ENCODE measurements around the gene CMYA5.

CMYA5 gene

DNA sequence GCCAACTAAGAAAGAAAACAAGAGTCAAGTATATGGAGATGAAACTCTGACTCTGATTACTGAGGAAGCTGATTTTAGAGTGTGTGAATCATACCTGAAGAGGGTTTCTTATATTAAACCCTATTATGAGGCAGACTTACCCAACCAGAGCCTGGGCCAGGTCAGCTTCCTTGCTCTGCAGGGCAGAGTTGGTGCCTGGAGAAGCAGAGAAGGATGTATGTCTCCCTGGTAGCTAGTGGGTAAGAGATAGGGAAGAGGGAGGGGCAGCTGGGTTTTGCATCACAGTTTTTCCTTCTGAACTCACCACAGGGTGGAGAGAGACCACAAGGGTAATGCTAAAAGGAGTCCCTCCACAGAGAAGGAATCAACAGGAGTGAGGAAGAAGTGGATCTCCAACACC is 104.1 kb downstream of the CMYA5 start:
- no peak for DNase-seq (ENCODE audit: low read depth in 2 of 2)

DNA sequence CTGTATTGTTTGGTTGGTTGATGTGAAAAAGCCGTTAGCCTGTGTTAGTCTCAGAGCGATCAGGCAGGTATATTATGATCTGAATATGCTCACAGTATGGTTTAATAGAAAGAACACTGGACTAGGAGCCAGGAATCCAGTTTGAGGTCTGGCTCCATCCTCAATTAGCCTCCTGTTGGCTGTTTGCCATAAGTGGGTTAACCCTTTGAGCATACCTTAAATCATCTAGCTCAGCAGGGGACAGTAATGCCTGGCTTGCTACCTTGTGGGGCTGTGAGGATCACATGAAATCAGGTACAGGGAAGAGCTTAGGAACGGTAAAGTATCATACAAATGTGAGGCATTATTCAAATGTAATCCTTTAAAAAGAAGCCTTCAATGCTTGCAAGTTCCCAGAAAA is 104.7 kb downstream of the CMYA5 start:
- no peak for DNase-seq (ENCODE audit: low read depth in 2 of 2)

DNA sequence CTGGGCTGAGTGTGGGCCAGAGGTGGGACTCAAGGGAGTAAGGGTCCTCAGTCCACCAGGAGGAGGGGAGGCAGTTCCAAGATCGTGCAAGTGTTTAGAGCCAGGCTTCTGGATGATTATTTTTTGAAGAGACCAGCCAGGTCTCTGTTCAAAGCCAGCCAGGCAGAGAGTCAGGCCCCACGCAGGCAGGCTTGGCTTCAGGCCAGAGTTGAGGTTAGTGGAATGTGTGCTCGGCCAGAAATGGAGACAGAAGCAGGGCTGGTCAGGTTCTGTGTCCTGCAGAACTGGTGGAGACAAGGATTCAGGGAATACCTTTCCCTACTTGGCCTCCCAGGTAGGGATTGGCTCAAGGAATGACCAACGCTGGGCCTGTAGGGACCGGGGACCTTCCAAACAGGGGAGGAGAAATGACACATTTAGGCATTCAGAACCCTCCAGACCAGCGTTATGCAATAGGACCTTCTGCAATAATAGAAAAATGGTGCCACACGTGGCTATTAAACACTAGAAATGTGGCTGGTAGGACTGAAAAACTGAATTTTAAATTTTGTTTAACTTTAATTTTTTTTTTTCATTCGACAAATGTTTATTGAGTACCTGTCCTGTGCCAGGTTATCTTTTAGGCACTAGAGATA is 106.2 kb downstream of the CMYA5 start:
- DNase-seq (ENCODE audit: low read depth in 2 of 2) = no peak

DNA sequence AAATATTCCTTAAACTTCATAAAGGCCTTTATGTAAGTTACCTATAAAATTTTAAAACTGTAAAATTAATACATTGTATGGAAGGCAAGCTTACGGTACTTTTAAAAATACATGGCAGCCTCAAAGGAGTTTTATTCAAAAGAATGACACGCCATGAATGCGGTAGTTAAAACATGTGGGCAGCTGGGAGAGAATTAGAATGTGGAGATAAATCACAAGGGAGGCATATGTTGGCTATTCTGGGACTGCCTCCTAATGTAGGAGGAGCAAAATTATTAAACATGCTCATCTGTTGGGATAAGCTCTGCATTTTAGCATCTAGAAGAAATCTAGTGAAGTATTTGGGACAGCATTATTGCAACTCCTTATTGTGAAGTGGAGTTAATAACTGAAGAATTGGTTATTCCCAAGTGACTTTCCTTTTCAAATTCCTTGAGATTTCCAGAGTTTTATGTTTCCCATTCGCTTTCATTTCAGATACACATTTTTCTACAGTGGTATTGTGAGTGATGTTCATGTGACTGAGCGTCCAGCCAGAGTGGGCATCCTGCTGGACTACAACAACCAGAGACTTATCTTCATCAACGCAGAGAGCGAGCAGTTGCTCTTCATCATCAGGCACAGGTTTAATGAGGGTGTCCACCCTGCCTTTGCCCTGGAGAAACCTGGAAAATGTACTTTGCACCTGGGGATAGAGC is 109.4 kb downstream of the CMYA5 start:
- no peak for DNase-seq (ENCODE audit: low read depth in 2 of 2)

DNA sequence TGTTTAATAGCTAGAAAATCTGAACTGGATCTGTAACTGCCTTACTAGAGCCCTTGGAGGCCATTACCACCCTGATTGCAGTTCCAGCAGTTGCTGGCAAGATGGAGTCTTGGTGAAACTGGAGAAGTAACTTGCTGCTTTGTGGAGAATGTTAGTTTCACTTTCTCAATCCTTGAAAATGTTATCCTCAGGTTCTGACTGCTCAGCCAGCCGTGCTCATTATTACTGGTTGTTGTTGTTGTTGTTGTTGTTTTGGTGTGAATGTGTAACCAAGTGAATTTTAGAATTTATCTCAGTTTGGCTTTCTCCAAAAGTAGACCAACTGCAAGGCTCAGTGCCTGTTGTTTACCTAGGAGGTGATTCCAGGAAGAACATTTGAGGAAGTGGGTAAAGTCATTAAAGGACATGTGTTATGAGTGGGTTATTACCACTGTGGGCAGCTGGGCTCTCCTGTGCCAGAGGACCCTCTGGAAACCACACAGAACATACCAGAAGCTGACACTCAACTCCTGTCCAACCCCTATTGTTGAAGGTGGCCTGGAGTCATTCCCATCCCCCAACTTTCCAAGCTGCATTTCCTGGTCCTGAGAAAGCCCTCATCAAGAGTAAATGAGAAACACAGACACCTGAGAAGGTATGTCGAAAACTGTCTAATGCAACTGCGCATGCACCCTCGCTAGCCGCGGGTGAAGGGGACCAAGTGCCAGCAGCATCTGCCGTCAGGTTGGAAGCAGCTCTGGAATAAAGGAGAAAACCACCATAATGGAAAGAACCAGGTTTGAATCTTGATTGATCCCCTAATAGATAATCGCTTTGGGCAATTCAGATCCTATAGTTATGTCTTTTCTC is 111.6 kb downstream of the CMYA5 start:
- DNase-seq (ENCODE audit: low read depth in 2 of 2) = no peak

DNA sequence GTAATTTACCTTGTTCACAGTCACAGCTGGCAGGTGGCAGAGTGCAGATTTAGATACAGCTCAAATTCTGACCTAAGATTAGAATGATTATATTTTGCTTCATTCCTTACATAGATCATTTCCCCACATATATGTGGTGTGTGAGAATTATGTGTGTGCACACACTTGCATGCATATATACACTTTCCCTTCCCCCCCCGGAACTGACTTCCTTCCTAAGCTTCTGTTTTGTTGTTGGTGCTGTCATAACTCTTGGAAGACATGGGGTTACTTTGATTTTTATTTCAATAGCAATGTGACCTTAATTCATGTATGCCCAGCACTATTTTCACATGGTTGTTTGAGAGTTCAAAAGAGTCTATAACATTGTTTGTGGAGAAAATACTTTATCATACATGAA is 112.8 kb downstream of the CMYA5 start:
- DNase-seq (ENCODE audit: low read depth in 2 of 2) = no peak

DNA sequence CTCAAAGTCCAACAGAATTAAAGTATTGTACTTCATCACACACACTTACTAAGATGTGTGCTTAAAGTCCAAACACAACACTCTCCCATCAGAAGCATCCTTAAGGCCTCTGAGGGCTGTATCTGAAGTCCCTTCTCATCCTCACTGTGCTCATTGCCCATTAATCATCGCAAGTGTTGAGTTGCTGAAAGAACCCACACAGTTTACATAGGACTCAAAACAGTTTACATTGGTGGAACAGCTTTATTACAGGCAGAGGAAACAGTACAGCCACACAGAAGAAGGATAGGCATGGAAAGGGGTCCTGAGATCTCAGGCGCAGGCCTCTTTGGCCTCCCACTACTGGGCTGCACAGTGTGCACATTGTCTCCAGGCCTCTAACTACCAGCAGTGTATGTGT is 113.4 kb downstream of the CMYA5 start:
- no peak for DNase-seq (ENCODE audit: low read depth in 2 of 2)

DNA sequence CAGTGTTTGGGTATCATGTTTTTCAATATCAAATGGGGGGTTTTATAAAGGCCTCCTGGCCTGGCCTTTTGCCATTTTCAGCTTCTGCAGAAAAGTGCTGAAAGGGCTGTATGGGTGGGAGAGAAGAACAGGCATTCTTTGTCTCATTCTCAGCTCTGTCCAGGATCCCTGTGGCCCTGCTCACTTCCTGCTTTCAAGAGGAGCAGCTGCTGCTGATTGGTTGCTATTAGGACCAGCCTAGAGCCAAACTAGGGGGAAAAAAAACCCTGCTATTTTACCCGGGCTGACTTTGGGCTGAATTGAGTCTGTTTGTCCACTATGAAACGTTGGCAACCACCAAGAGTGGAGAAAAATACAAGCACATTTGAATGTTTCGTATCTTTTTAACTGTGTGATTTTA is 117.1 kb downstream of the CMYA5 start:
- no peak for DNase-seq (ENCODE audit: low read depth in 2 of 2)

DNA sequence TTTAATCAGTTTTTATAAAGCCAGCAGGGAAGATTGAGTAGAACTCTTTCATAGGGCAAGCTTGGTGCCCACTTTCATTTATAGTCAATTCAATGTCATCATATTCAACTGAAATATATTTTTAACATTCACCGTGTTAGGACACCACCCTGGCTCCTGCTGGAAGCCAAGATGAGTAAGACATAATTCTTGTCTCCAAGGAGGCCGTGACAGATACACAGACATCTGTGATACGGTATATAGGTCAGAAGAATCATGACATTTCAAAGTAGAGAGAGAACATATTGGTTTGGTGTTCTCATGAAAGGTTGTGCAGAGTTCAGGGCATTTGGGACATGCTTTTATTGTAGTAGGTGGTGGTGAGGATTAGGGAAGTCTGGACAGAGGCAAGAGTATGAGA is 120.1 kb downstream of the CMYA5 start:
- no peak for DNase-seq (ENCODE audit: low read depth in 2 of 2)

DNA sequence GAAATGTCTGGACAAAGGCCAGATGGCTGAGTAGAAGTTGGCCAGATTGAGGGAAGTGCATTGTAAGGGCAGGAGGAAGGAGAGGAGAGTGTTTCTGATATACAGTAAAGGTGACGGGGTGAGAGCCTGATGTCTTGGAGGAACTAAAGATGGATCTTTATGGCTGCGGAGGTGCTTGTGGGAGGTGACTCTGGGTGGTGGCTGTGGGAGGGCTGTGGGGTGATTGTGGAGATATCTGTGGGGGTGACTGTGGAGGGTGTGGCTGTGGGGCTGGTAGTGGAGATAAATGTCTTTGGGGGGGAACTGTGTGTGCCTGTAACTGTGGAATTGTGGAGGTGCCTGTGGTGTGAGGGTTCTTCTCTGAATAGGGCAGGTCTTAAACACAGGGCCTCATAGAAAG is 121.4 kb downstream of the CMYA5 start:
- no peak for DNase-seq (ENCODE audit: low read depth in 2 of 2)

DNA sequence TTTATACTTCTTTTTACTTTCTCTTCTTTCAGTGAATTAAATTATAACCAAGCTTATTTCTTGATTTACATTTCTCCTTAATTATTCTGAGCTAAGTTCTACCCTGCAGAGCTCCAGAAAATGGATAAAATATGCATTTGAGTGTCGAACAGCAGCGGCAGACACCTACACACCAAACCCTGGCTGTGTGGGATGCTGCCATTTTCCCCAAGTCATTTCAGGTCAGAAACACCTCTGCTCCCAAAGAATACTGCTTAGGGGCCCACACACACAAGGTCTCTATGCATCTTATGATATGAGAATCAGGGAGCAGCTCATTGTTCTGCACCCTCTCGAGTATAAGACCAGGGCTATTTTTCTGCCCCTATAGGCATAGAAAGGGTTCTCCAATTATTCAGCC is 122.3 kb downstream of the CMYA5 start:
- DNase-seq (ENCODE audit: low read depth in 2 of 2) = no peak

DNA sequence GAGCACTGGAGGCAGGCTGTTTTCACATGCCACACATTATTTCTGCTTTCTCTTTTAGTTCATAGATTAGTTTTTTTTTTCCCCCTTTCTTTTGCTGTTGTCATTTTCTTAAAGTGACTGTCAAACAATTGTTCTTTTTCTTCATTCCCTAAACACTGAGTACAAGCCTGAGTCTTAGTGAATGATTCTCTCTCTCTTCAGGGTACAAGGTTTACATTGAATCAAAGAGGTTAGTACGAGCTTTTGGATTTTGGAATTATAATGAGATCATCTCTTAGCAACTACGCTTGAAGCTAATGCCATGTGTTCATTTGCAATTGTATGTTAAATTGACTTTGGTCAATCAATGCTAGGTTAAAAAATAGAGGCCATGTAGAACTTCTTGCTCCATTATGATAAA is 125.1 kb downstream of the CMYA5 start:
- no peak for DNase-seq (ENCODE audit: low read depth in 2 of 2)

DNA sequence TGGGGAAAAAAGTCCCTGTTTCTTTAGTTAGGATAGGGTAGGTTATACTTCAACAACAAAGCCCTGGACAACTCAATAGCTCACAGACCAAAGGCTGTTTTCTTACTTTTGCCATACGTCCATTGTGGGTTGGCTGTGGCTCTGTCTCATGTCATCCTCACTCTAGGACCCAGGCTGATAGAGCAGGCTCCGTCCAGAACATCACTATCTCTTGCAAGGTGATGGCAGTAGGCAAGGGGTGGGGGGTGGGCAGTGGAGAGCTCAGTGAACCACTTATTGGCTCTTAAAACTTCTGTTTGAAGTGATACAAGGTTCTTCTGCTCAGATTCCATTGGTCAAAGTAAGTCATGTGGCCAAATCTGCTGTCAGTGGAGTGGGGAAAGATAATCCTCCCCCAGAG is 126.4 kb downstream of the CMYA5 start:
- DNase-seq (ENCODE audit: low read depth in 2 of 2) = no peak

DNA sequence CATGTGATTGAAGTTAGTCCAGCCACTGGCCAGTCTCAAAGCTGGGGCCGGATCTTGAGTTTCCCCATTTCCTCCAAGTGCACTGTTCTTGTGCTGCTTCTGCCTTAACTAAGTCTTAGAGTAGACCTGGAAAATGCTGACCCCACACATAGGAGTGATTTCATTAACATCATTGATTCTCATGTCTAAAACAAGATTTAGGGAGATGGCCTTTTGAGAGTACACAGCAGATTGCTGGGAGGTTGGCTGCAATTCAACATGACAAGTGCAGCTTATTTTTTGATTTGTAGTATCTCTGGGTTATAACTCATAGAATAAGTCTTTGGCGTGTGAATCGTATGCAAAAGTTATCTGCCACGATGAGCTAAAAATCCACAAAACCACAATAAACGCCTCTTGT is 131.0 kb downstream of the CMYA5 start:
- no peak for DNase-seq (ENCODE audit: low read depth in 2 of 2)

DNA sequence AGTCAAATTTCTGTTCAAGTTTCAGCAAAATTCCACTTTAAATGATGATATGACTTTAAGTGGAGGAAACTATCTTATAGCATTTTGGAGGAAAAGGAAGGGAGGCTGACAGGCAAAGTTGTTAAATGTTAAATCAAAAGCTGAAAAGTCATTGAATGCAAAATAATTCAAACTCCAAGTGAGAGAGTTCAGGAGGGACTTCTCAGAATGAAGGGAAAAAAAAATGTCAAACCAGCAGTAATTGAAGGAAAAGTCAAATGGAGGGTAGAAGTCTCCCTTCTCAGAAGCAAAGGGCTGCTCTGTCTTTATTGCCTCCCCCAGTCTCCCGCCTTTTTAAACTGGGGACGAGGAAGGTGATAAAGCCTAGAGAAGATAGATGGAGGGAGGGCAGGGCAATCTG is 134.8 kb downstream of the CMYA5 start:
- DNase-seq (ENCODE audit: low read depth in 2 of 2) = no peak

DNA sequence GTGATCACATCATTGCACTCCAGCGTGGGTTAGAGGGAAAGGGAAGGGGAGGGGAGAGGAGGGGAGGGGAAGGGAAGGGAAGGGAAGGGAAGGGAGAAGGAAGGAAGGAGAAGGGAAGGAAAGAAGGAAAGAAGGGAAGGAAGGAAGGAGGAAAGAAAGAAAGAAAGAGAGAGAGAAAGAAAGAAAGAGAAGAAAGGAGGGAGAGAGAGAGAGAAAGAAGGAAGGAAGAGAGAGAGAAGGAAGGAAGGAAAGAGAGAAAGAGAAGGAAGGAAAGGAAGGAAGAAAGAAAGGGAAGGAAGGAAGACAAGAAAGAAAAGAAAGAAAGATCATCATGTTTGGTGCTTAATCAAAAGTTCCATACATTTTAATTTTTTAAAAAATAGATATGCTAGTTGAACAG is 136.2 kb downstream of the CMYA5 start:
- DNase-seq (ENCODE audit: low read depth in 2 of 2) = no peak

DNA sequence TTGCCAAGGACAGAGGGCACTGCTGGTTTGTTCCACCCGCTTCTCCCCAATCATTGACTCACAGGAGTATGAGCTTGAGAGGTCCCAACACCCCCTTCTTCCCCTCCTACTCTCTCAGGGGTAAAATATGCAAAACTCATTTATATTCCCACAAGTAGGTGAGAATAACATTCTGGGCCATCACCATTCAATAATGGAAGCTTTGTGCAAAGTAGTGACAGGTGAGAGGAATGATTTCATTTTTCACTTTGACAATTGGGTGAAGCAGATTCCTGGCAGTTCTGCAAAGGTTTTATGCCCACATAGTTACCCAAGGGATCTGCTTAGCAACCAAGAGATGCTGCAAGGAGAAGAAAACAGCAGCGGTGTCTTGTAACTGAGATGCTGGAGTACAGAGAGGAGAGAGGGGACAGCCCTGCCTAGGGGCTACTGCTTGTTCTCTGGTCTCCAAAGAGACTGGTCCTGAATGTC is 137.6 kb downstream of the CMYA5 start:
- DNase-seq (ENCODE audit: low read depth in 2 of 2) = no peak

DNA sequence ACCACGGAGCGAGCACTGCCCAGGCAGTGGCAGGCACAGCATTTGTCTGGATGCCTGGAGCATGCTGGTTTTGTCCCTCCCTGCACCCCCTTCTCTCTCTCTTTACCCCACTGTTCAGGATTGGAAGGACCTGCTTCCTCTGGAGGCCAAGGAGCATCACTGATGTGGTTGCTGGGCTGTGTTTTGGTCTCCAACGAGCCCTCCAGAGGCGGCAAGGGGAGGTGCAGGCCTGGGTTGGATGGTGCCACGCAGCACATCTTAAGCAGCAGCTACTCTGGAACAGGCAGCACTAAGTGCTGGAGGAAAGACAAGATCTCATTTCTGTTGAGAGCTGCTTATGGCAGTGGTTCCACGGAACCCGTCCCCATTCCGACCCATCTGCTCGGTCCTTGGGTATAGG is 139.6 kb downstream of the CMYA5 start:
- no peak for DNase-seq (ENCODE audit: low read depth in 2 of 2)

DNA sequence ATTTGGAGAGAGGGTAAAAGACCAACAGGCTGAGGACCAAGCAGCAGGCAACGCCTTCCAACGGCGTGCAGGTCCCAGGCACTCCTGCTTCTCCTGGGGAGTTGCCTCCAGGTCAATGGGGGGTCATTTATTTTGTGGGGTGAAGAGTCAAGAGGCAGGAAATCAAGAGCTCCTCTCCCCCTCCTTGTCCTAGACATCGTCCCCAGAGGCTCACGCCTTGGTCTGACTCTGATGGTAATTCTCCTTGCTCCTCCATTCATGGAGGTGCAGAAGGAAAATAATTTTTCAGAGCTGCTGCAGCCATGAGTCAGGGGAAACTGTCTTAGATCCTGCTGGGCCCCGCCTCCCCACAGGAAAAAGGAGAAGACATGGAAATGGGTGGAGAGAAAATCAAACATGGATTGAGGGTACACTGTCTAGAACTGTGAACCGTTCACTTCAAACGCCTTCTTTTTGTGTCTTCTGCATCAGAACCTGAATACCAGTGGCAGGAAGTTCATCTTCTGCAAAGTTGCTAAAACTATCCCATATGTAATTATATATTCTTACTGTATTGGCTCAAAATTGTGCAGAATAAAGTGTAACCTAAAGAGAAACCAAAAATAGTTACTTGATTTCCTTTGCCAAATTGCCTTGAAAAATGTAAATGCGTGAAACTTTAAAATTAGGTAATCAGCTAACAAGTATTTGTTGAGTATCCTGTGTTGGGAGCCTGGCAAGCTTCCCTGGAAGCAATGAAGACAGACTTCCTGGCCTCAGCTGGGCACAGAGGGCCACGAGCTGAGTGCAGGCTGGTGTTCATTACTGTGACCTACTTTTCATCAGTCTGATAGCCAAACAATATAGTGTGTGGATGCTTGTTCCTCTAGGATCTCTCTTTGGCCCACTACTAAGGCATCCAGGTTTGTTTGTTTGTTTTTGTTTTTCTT is 142.0 kb downstream of the CMYA5 start:
- no peak for DNase-seq (ENCODE audit: low read depth in 2 of 2)

DNA sequence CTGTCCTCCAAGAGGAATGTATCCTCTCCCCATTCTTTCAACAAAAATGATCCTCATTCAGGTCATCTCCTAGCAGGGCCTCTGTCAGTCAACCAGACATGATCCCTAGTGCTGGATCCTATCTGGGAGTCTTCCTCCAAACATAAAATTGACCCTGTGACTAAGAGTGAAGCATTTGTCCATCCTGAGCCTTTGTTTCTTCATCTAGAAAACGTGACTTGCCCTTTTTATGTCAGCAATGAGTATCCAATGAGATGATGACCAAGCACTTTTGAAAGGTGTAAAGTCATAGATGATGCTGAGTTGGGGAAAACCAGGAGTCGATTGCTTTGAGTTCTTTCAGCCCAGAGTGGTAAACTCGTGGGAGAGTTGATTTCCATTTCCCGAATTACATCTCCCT is 143.3 kb downstream of the CMYA5 start:
- no peak for DNase-seq (ENCODE audit: low read depth in 2 of 2)

DNA sequence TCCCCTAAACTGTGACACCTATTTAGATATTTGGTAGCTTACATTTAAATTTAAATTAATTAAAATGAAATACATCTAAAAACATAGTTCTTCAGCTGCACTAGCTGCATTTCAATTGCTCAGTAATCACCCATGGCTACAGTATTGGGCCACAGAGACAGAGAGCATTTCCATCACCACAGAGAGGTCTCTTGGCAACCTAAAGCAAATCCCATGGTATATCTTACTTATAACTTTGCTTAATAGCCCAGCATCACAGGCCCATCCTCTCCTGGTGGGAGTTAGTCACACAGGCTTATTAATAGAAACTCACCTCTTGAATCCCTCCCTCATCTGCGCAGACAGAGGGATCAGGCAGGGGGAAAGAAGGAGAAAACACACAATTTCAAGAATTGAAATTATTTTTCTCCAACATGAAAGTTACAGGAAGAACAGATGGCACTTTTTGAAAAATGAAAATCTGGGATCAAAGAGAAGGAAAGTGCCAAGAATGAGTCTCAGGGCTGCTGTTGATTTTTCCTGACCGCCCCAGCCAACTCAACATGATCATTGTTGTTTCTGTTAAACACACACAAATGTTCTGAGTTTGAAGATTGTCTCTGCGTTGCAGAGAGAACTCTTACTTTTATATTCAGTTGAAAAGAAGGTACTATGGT is 144.6 kb downstream of the CMYA5 start:
- no peak for DNase-seq (ENCODE audit: low read depth in 2 of 2)

All from stimulated activated CD4-positive, alpha-beta T cell treated with anti-CD3 and anti-CD28 coated beads, Interleukin-1b, Interleukin-23, amount 100 ng/mL, for 4 hours (primary cell).